ELR (cell line): ENCODE measurements around the gene SRBD1.
A peak's percentile ranks its signal among the peaks of the same experiment; 100 is the strongest.

Experiments used
- DNase-seq: peaks from one replicate; pipeline ENCODE4 v3.0.0-alpha.2; 2015; ENCODE audit warnings: low read depth

SRBD1 gene

DNA sequence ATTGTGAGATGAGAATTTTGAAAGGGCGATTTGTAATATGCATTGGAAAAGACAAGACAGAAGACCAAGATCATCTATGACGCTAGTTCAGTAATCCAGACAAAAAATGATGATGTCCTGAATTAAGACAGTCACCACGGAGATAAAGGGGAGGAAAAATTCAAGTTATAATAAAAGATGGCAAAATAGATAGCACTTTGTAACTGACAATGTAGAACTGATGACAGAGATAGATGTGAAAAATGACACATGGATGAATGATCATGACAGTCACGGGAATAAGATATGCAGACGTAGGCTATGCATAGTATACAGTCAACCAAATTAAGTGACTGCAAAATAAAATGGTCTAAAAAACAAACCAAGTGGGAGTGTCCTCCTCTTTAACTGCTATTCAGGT, 59.2 kb downstream of the SRBD1 start:
- DNase-seq = no peak

DNA sequence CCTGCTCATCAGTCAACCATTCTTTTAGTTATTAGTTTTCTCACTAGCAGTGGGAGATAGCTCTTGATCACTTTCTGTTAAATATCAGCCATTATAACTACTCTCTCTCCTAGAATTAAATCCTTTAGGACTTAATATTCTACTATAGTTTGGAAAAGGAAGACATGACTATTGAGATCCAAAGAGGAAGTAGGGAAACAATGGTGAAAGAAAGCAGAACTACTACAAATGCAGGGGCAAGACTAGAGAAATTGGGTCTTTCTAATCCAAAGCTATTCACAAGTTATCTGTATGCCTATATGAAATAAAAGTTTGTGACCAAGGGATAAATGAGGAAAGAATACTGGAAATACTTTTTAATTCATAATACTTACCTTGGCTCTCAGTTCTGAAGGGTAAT, 65.1 kb downstream of the SRBD1 start:
- DNase-seq = no peak

- DNase-seq = no peak
These were observed 67.8 kb downstream of the SRBD1 start for GRCh38 chr2:45543257-45543656.

- DNase-seq = no peak
These were observed 69.1 kb downstream of the SRBD1 start for GRCh38 chr2:45542013-45542412.

GRCh38 chr2:45541450-45541849, 69.6 kb downstream of the SRBD1 start:
- no peak for DNase-seq

GRCh38 chr2:45540942-45541341, 70.1 kb downstream of the SRBD1 start:
- DNase-seq = no peak

GRCh38 chr2:45533771-45534170, 77.3 kb downstream of the SRBD1 start:
- no peak for DNase-seq

GRCh38 chr2:45532181-45532580, 78.9 kb downstream of the SRBD1 start:
- no peak for DNase-seq

GRCh38 chr2:45524016-45524415, 87.1 kb downstream of the SRBD1 start:
- DNase-seq = no peak

GRCh38 chr2:45518546-45518945, 92.5 kb downstream of the SRBD1 start:
- DNase-seq = no peak

DNA sequence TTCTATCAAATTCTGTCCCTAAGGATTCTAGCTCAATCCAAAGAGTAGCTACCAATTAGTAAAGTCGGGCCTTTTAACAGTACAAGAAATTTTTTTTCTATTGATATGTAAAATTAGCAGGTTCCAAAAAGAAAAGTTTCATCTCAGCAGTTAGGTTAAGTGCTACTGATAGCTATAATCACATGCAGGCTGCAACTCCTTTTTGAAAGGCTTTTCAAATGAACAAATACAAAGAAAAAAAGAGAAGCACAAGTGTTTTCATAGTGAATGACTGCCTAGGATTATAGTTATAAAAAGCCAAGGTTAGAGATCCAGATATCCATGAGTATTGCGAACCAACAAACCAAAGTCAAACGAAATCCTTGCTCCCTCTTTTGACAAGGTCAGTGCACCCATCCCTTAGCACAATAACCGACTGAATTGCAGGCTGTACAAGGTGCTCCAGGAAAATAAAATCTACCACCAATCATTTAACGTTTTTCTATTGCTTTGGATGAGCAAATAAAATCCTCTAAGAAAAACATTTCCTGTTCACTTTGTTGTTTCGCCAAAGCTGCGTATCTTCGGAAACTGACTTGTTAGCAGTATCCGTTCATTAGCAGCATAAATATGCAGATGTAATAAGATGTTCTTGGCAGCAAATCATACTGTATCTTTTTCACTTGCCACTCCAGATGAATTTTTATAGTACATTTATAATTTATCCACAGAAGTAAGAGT, 100.2 kb downstream of the SRBD1 start:
- no peak for DNase-seq

DNA sequence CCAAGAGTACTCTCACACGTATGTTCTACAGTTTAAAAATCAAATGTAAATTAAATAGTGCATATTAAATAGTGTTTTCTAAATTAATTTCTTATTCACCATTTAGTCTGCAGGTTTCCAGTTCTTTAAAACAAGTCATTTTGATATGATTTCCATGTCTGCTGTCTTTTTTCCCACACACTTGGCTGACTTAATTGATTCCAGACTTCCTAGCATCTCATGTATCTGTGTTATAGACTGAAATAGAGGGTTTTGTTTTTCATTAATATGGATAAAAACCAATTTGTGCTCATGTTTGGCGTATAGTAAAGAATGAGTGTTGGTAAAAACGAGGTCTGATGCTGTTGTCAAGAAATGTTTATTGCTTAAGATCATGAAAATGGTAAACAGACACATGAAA, 104.3 kb downstream of the SRBD1 start:
- no peak for DNase-seq

DNA sequence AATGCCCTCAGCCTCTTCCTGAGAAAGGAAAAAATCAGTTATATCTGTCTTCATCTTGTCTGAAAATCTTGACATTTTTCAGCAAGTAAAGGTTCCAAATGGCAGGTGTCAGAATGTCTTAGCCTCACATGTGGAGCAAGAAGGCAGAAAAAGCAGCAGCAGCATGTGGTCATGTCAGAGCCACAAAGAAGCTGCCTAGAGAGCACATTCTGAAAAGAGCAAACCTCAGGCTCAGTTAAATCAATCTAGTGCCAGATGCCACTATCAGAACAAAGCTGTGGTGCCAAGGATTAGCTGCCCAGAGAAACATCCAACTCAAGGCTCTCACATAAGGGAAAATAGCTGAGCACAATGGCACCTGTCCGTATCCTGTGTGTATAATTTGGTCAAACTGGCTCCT, 105.9 kb downstream of the SRBD1 start:
- DNase-seq = no peak

GRCh38 chr2:45498661-45499550, 112.2 kb downstream of the SRBD1 start:
- DNase-seq = no peak

- DNase-seq = peak; percentile 9
These were observed 113.7 kb downstream of the SRBD1 start for GRCh38 chr2:45497355-45497754.

GRCh38 chr2:45496869-45497268, 114.2 kb downstream of the SRBD1 start:
- no peak for DNase-seq

GRCh38 chr2:45494978-45495293, 116.1 kb downstream of the SRBD1 start:
- no peak for DNase-seq

- peak; percentile 78 for DNase-seq
These were observed 116.6 kb downstream of the SRBD1 start for GRCh38 chr2:45494275-45494977.

DNA sequence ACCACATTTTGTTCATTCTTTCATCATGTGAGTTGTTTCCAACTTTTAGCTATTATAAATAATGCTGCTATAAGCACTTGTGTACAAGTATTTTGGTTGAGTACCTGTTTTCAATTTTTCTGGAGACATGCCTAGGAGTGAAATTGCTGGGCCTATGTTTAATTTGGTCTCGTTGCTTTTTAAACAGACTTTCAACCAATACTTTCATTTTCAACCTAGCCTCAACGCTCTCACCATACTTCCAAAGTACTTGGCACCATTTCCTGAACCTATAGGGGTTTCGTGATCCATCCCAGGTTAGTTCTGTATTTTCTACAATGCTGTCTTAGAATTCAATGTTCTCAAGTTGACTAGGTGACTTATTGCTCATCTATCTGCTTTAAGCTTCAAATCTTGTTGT, 126.1 kb downstream of the SRBD1 start:
- DNase-seq = no peak

DNA sequence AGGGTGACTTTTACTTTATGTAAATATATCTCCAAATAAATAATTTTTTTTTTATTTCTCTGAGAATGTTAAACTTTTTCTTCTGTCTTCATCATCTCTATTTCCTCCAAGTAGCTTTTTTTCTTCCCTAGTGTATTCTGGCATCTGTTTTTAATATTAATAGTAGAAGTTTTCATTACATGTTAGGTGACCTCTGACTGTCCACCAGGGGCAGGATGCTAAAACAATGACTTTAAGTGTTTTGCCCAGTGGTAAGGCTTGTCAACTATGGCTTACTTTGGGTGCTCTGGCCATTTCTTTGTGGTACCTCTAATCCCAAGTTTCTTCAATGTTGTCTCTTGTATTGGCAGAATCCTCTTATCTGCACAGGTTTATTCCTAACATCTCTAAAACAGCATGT, 127.1 kb downstream of the SRBD1 start:
- peak; percentile 40 for DNase-seq

DNA sequence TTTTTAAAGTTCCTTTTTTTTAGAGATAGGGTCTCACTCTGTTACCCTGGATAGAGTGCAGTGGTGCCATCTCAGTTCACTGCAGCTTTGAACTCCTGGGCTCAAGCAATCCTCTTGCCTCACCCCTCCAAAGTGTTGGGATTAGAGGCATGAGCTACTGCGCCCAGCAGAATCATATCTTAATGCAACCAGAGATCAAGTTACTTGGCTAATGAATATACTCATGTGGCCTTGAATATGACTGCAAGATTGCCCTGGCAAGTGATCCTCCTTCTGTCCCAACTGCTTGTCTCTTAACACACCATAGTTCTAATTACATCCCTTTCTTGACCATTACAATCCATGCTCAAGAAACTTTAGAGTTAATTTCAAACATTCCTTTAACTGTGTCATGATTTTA, 133.5 kb downstream of the SRBD1 start:
- DNase-seq = no peak

DNA sequence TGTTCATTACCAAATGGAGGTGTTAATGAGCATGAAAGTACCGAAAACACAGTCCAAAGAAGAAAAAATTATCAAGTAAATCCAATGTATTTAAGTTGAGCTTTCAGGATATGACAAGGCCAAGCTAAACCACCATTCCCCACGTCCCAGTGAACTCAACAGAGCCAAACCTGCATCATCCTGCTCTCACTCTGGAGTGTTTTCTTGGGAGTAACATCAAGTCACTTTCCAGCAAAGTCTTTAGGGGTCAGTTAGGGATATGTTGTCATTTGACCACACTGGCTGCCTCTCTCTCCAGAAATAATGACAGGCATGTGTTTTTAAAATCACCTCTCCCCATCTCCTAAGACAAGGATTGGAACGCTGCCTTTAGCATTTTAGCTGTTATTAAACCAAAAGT, 140.5 kb downstream of the SRBD1 start:
- no peak for DNase-seq
